Neutrophil (primary cell): ENCODE data around the gene GLI1.
A peak's percentile ranks its signal among the peaks of the same experiment; 100 is the strongest.
"Not testable (repeated sequence)": the region's sequence is repeated elsewhere in the genome, so short reads cannot be mapped to it uniquely, and the experiment has no call there.

Experiments used
- H3K27ac ChIP-seq: fragments of 200-600 bp; sonication (generic); 2 replicates; pipeline ENCODE4 v1.5.1; 2016; ENCODE audit warnings: mild to moderate bottlenecking, moderate library complexity
- H3K27me3 ChIP-seq: fragments of 200-600 bp; sonication (generic); 2 replicates; pipeline ENCODE4 v1.6.0; 2016; ENCODE audit warnings: mild to moderate bottlenecking
- H3K36me3 ChIP-seq: fragments of 200-600 bp; sonication (generic); 2 replicates; pipeline ENCODE4 v1.5.1; 2017
- H3K4me1 ChIP-seq, 2 experiments: fragments of 200-600 bp in 1 of 2; sonication (generic) in 1 of 2; 1 replicate in 1 of 2; 2 replicates in 1 of 2; pipeline versions ENCODE4 v1.5.1 to v1.6.1; 2013 to 2016; ENCODE audit warnings: low read depth in 1 of 2, low read length in 1 of 2, mild to moderate bottlenecking in 1 of 2, moderate library complexity in 1 of 2; ENCODE audit not compliant: control insufficient read depth in 1 of 2, insufficient read depth in 1 of 2
- H3K4me3 ChIP-seq, 2 experiments: fragments of 200-600 bp in 1 of 2; sonication (generic) in 1 of 2; 1 replicate in 1 of 2; 2 replicates in 1 of 2; pipeline ENCODE4 v1.5.1; 2013 to 2016; ENCODE audit warnings: low read depth in 1 of 2, low read length in 1 of 2, mild to moderate bottlenecking in 1 of 2, moderate library complexity in 1 of 2
- H3K9me3 ChIP-seq: fragments of 200-600 bp; sonication (generic); 2 replicates; pipeline ENCODE4 v1.5.1; 2016
- CTCF ChIP-seq: fragments of 200-600 bp; sonication (generic); IDR thresholded peaks from 2 replicates; pipeline ENCODE4 v1.5.1; 2016; ENCODE audit warnings: antibody characterized with exemption

The GLI1 gene

DNA sequence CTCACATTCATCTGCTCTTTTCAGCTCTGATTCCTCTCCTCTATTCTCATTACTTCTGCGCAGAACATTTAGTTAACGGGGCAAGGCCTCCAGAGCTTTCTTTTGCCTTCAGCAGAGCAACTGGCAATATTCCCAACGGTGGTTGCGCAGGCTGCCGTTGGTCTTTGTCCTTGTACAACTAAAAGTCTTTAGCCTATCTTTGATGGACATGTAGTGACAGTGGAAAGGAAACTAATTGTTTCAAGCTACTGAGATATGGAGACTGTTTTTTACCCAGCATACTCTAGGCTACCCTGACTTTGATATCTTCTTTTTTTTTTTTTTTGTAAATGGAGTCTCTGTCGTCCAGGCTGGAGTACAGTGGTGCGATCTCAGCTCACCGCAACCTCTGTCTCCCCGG, 41.3 kb upstream of the GLI1 start:
- peaks cover 23% of the 10 kb centered on the region for H3K36me3 ChIP-seq
- no peaks in the 10 kb centered on the region for H3K27me3 ChIP-seq
- no peak overlapping the region for H3K4me3 ChIP-seq
- no peak for TF ChIP-seq CTCF
- peak overlapping the region; percentile 0 for H3K27ac ChIP-seq
- peaks cover 0 to 4% of the 10 kb centered on the region in 2 experiments for H3K4me1 ChIP-seq
- no peaks in the 10 kb centered on the region for H3K9me3 ChIP-seq

DNA sequence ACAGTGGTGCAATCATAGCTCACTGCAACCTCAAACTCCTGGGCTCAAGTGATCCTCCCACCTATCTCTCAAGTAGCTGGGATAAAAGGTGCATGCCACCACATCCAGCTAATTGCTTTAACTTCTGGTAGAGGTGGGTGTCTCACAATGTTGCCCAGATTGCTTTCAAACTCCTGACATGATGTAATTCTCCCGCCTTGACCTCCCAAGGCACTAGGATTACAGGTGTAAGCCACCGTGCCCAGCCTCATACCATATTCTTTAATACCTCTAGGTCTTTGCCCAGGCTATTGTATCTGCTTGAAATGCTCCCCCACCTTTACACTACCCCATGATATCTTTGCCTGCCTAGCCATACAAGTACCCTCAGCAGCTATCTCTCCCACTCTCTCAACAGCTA, 40.1 kb upstream of the GLI1 start:
- no peak for TF ChIP-seq CTCF
- H3K9me3 ChIP-seq, result no peaks in the 10 kb centered on the region

DNA sequence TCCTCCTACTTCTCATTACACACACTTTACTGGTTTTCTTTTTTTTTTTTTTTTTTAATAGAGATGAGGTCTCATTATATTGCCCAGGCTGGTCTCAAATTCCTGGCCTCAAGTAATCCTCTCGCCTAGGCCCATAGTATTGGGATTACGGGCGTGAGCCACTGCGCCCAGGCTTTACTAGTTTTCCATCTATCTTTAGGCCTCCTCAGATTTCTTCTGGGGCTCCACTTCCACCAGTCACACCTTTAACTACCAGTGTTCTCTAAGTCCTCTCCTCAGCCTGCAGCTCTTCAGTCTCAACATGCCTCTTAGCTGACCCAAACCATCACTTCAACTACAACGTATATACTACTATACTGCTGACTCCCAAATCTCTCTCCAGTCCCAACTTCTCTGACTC, 39.1 kb upstream of the GLI1 start:
- peaks cover 28% of the 10 kb centered on the region for H3K36me3 ChIP-seq
- no peak for TF ChIP-seq CTCF
- H3K27ac ChIP-seq, result no peak overlapping the region
- peaks cover 0 to 4% of the 10 kb centered on the region in 2 experiments for H3K4me1 ChIP-seq
- H3K4me3 ChIP-seq, result no peak overlapping the region
- H3K9me3 ChIP-seq, result no peaks in the 10 kb centered on the region
- H3K27me3 ChIP-seq, result no peaks in the 10 kb centered on the region

More for the DNA sequence above, 40.1 kb upstream of the GLI1 start:
- H3K4me1 ChIP-seq, result peaks cover 0 to 4% of the 10 kb centered on the region in 2 experiments
- no peak overlapping the region for H3K4me3 ChIP-seq
- H3K27ac ChIP-seq, result no peak overlapping the region
- no peaks in the 10 kb centered on the region for H3K27me3 ChIP-seq
- H3K36me3 ChIP-seq, result peaks cover 26% of the 10 kb centered on the region

DNA sequence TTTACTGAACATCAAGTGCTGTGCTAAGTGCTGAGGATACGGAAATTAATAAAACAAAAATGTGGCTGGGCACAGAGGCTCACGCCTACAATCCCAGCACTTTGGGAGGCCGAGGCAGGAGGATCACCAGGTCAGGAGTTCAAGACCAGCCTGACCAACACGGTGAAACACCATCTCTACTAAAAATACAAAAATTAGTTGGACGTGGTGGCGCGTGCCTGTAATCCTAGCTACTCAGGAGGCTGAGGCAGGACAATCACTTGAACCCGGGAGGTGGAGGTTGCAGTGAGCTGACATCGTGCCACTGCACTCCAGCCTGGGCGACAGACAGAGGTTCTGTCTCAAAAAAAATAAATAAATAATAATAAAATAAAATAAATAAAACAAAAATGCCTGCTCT, 32.6 kb upstream of the GLI1 start:
- H3K4me1 ChIP-seq, result peaks cover 18 to 19% of the 10 kb centered on the region in 2 experiments
- not testable (repeated sequence) for H3K4me3 ChIP-seq, H3K27ac ChIP-seq, H3K27me3 ChIP-seq, H3K9me3 ChIP-seq
- H3K36me3 ChIP-seq, result peaks cover 23% of the 10 kb centered on the region

- peaks cover 18 to 19% of the 10 kb centered on the region in 2 experiments for H3K4me1 ChIP-seq
- H3K27me3 ChIP-seq, result no peaks in the 10 kb centered on the region
- no peaks in the 10 kb centered on the region for H3K9me3 ChIP-seq
- no peak for TF ChIP-seq CTCF
- H3K4me3 ChIP-seq, result peak overlapping the region in 1 of 2 experiments; percentile 85
- peaks cover 8% of the 10 kb centered on the region for H3K36me3 ChIP-seq
- H3K27ac ChIP-seq, result peak overlapping the region; percentile 97
These were observed 30.6 kb upstream of the GLI1 start for GRCh38 chr12:57428965-57429364.

DNA sequence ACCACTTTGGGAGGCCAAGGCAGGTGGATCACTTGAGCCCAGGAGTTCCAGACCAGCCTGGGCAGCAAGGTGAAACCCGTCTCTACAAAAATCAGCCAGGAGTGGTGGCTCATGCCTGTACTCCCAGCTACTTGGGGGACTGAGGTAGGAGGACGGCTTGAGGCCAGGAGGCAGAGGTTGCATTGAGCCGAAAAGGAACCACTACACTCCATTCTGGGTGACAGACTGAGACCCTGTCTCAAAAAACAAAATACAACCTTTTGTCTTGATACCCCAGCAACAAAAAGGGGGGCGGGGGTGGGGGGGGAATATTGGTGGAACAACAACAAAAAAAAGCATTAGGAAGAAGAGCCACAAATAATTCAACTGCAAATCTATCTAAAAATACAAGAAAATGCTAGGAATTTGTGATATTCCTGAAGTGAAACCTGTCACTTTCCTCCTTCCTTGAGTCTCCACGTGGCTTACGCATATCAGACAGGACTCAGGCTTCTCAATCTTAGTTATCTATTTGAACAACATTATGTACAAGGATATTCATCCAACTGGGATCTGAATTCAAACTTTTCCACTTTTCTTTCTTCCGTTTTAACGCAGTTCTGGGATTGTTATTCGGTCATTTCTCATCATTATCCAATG, 30.0 kb upstream of the GLI1 start:
- Histone ChIP-seq H3K27ac (peak overlapping the region; percentile 97), H3K36me3 (peaks cover 8% of the 10 kb centered on the region), H3K27me3 (no peaks in the 10 kb centered on the region), H3K9me3 (no peaks in the 10 kb centered on the region), H3K4me1 (peaks cover 20 to 21% of the 10 kb centered on the region in 2 experiments), H3K4me3 (peak overlapping the region; percentile 66 to 85)
- TF ChIP-seq CTCF, result no peak
